ENCODE data around the gene SCGN.

DNA sequence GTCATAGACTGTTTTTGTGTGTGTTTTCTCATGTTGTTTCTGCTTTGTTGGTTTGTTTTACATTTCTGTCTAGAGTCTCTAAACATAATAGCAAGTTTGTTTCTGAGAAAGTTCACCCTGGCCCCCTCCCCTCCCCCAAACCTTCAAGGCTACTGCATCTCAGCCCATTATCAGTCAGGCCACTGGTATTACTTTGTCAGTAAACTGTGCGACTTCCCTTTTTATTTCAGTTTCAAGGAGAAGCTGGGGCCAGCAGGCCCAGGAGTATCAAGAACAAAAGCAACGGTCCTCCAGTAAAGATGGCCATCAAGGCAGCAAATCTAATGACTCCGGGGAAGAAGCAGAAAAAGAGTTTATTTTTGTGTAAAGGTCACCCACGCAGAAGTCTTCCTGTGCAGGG, 32.8 kb upstream of the SCGN start:
- TF ChIP-seq, protein P1, sequence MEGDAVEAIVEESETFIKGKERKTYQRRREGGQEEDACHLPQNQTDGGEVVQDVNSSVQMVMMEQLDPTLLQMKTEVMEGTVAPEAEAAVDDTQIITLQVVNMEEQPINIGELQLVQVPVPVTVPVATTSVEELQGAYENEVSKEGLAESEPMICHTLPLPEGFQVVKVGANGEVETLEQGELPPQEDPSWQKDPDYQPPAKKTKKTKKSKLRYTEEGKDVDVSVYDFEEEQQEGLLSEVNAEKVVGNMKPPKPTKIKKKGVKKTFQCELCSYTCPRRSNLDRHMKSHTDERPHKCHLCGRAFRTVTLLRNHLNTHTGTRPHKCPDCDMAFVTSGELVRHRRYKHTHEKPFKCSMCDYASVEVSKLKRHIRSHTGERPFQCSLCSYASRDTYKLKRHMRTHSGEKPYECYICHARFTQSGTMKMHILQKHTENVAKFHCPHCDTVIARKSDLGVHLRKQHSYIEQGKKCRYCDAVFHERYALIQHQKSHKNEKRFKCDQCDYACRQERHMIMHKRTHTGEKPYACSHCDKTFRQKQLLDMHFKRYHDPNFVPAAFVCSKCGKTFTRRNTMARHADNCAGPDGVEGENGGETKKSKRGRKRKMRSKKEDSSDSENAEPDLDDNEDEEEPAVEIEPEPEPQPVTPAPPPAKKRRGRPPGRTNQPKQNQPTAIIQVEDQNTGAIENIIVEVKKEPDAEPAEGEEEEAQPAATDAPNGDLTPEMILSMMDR (IDR thresholded peaks at IDR 0.05) = no peak
- TF ChIP-seq POLR2A (IDR thresholded peaks at IDR 0.05) = no peak
- no peak for TF ChIP-seq EP300 (IDR thresholded peaks at IDR 0.05)

Measured in upper lobe of left lung (tissue), 4 donors.